ENCODE data around the gene DPYD.
A peak's percentile ranks its signal among the peaks of the same experiment; 100 is the strongest.

DPYD gene

GRCh38 chr1:97905141-97905940 lies 15.5 kb downstream of the DPYD start:
- Histone ChIP-seq H3K4me2 (ENCODE audit: insufficient read depth, low read length, poor library complexity, severe bottlenecking) (no peak overlapping the region), H2BK120ac (ENCODE audit: low read depth, low read length) (no peak overlapping the region), H3K23ac (ENCODE audit: low read depth, low read length, poor library complexity) (no peak overlapping the region), H3K27me3 (ENCODE audit: control insufficient read depth in 3 of 3, insufficient read depth in 3 of 3, low read depth in 1 of 3, low read length in 3 of 3) (no peaks in the 10 kb centered on the region), H4K91ac (ENCODE audit: low read depth, low read length, poor library complexity) (no peak overlapping the region), H3K9me3 (replicated peaks in 1 of 2; ENCODE audit: control insufficient read depth in 2 of 2, insufficient read depth in 1 of 2, low read depth in 1 of 2, low read length in 2 of 2) (no peaks in the 10 kb centered on the region), H2AK5ac (ENCODE audit: low read depth, low read length) (no peak overlapping the region), H3K14ac (ENCODE audit: low read length) (no peak overlapping the region), H2BK15ac (ENCODE audit: low read length) (no peak overlapping the region), H3K18ac (ENCODE audit: low read length) (no peak overlapping the region), H4K8ac (ENCODE audit: low read depth, low read length) (no peak overlapping the region), H3K9ac (ENCODE audit: low read depth, low read length, poor library complexity) (no peak overlapping the region), H3K4me1 (ENCODE audit: control insufficient read depth in 2 of 2, insufficient read depth in 1 of 2, low read depth in 1 of 2, low read length in 2 of 2) (peaks cover 0 to 28% of the 10 kb centered on the region in 2 donors), H3K36me3 (replicated peaks in 1 of 2; ENCODE audit: control insufficient read depth in 2 of 2, insufficient read depth in 2 of 2, low read length in 2 of 2) (no peaks in the 10 kb centered on the region), H2BK12ac (ENCODE audit: low read length) (no peak overlapping the region), H2BK5ac (ENCODE audit: low read length) (no peak overlapping the region), H3K4me3 (ENCODE audit: low read length in 2 of 2) (no peak overlapping the region), H3K4ac (ENCODE audit: low read length) (no peak overlapping the region), H3K79me1 (ENCODE audit: low read depth, low read length) (peaks cover 2% of the 10 kb centered on the region), H2AFZ (ENCODE audit: low read length) (no peak overlapping the region), H3K27ac (replicated peaks; ENCODE audit: low read length) (no peak overlapping the region)
- DNase-seq (ENCODE audit: low spot score), result no peak
- WGBS, 2 donors (ENCODE audit: extremely low coverage in 2 of 2, insufficient read length in 2 of 2, insufficient replicate concordance in 1 of 2), result no CpG with 5 or more reads among the region's 6 CpGs

DNA sequence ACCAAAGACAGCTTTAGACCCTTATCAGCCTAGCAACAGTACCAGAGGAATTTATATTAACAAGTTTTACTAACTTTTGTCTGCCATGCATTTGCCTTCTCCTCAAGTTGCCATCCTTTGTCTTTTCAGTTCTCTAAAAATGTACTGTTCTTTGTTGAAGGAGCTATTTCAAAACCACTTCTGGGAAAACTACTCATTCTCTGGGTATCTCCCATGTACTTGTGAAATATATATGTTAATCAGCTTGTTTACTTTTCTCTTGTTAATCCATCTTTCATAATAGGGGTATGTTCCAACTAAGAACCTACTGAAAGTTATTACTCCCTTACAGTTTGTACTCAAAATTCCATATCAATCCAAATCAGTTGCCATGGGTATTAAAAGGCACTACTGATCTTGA lies 16.3 kb downstream of the DPYD start:
- H3K4me3 ChIP-seq (ENCODE audit: low read length in 2 of 2), result no peak overlapping the region
- no peak overlapping the region for H3K9ac ChIP-seq (ENCODE audit: low read depth, low read length, poor library complexity)
- H2BK12ac ChIP-seq (ENCODE audit: low read length), result no peak overlapping the region
- H3K14ac ChIP-seq (ENCODE audit: low read length), result no peak overlapping the region
- no peak overlapping the region for H4K91ac ChIP-seq (ENCODE audit: low read depth, low read length, poor library complexity)
- H3K27me3 ChIP-seq (ENCODE audit: control insufficient read depth in 3 of 3, insufficient read depth in 3 of 3, low read depth in 1 of 3, low read length in 3 of 3), result no peaks in the 10 kb centered on the region
- H3K4ac ChIP-seq (ENCODE audit: low read length), result no peak overlapping the region
- no peak overlapping the region for H3K18ac ChIP-seq (ENCODE audit: low read length)
- H3K27ac ChIP-seq (replicated peaks; ENCODE audit: low read length), result no peak overlapping the region
- H4K8ac ChIP-seq (ENCODE audit: low read depth, low read length), result no peak overlapping the region
- H2AFZ ChIP-seq (ENCODE audit: low read length), result peak overlapping the region; percentile 35
- peaks cover 2% of the 10 kb centered on the region for H3K79me1 ChIP-seq (ENCODE audit: low read depth, low read length)
- no peak overlapping the region for H2BK5ac ChIP-seq (ENCODE audit: low read length)
- H3K4me1 ChIP-seq (ENCODE audit: control insufficient read depth in 2 of 2, insufficient read depth in 1 of 2, low read depth in 1 of 2, low read length in 2 of 2), result peaks cover 0 to 28% of the 10 kb centered on the region in 2 donors
- H2BK15ac ChIP-seq (ENCODE audit: low read length), result no peak overlapping the region
- no peak overlapping the region for H3K4me2 ChIP-seq (ENCODE audit: insufficient read depth, low read length, poor library complexity, severe bottlenecking)
- H2AK5ac ChIP-seq (ENCODE audit: low read depth, low read length), result no peak overlapping the region
- no peak overlapping the region for H2BK120ac ChIP-seq (ENCODE audit: low read depth, low read length)
- no peak overlapping the region for H3K23ac ChIP-seq (ENCODE audit: low read depth, low read length, poor library complexity)
- no peaks in the 10 kb centered on the region for H3K36me3 ChIP-seq (replicated peaks in 1 of 2; ENCODE audit: control insufficient read depth in 2 of 2, insufficient read depth in 2 of 2, low read length in 2 of 2)
- no peak for DNase-seq (ENCODE audit: low spot score)
- no peaks in the 10 kb centered on the region for H3K9me3 ChIP-seq (replicated peaks in 1 of 2; ENCODE audit: control insufficient read depth in 2 of 2, insufficient read depth in 1 of 2, low read depth in 1 of 2, low read length in 2 of 2)

- Histone ChIP-seq H4K91ac (ENCODE audit: low read depth, low read length, poor library complexity) (no peak overlapping the region), H3K23ac (ENCODE audit: low read depth, low read length, poor library complexity) (no peak overlapping the region), H3K27me3 (ENCODE audit: control insufficient read depth in 3 of 3, insufficient read depth in 3 of 3, low read depth in 1 of 3, low read length in 3 of 3) (no peaks in the 10 kb centered on the region), H2BK15ac (ENCODE audit: low read length) (no peak overlapping the region), H3K79me1 (ENCODE audit: low read depth, low read length) (peaks cover 2% of the 10 kb centered on the region), H4K8ac (ENCODE audit: low read depth, low read length) (no peak overlapping the region), H2AFZ (ENCODE audit: low read length) (no peak overlapping the region), H2BK12ac (ENCODE audit: low read length) (no peak overlapping the region), H3K9me3 (replicated peaks in 1 of 2; ENCODE audit: control insufficient read depth in 2 of 2, insufficient read depth in 1 of 2, low read depth in 1 of 2, low read length in 2 of 2) (peaks cover 0 to 8% of the 10 kb centered on the region in 2 donors), H3K4me2 (ENCODE audit: insufficient read depth, low read length, poor library complexity, severe bottlenecking) (no peak overlapping the region), H2BK5ac (ENCODE audit: low read length) (no peak overlapping the region), H3K14ac (ENCODE audit: low read length) (no peak overlapping the region), H3K4me3 (ENCODE audit: low read length in 2 of 2) (no peak overlapping the region), H3K36me3 (replicated peaks in 1 of 2; ENCODE audit: control insufficient read depth in 2 of 2, insufficient read depth in 2 of 2, low read length in 2 of 2) (no peaks in the 10 kb centered on the region), H3K9ac (ENCODE audit: low read depth, low read length, poor library complexity) (no peak overlapping the region), H3K4ac (ENCODE audit: low read length) (no peak overlapping the region), H2BK120ac (ENCODE audit: low read depth, low read length) (no peak overlapping the region), H3K4me1 (ENCODE audit: control insufficient read depth in 2 of 2, insufficient read depth in 1 of 2, low read depth in 1 of 2, low read length in 2 of 2) (peaks cover 0 to 28% of the 10 kb centered on the region in 2 donors), H3K27ac (replicated peaks; ENCODE audit: low read length) (no peak overlapping the region), H3K18ac (ENCODE audit: low read length) (no peak overlapping the region), H2AK5ac (ENCODE audit: low read depth, low read length) (no peak overlapping the region)
- DNase-seq (ENCODE audit: low spot score), result no peak
- WGBS, 2 donors (ENCODE audit: extremely low coverage in 2 of 2, insufficient read length in 2 of 2, insufficient replicate concordance in 1 of 2), result no CpG with 5 or more reads among the region's 1 CpG
These were observed 17.2 kb downstream of the DPYD start for GRCh38 chr1:97903626-97904025.

- Histone ChIP-seq H3K36me3 (replicated peaks in 1 of 2; ENCODE audit: control insufficient read depth in 2 of 2, insufficient read depth in 2 of 2, low read length in 2 of 2) (no peaks in the 10 kb centered on the region), H3K14ac (ENCODE audit: low read length) (no peak overlapping the region), H3K4me2 (ENCODE audit: insufficient read depth, low read length, poor library complexity, severe bottlenecking) (no peak overlapping the region), H2AK5ac (ENCODE audit: low read depth, low read length) (no peak overlapping the region), H3K27ac (replicated peaks; ENCODE audit: low read length) (no peak overlapping the region), H2AFZ (ENCODE audit: low read length) (no peak overlapping the region), H3K18ac (ENCODE audit: low read length) (no peak overlapping the region), H2BK12ac (ENCODE audit: low read length) (no peak overlapping the region), H4K91ac (ENCODE audit: low read depth, low read length, poor library complexity) (no peak overlapping the region), H3K23ac (ENCODE audit: low read depth, low read length, poor library complexity) (no peak overlapping the region), H3K9ac (ENCODE audit: low read depth, low read length, poor library complexity) (no peak overlapping the region), H2BK120ac (ENCODE audit: low read depth, low read length) (no peak overlapping the region), H3K4ac (ENCODE audit: low read length) (no peak overlapping the region), H4K8ac (ENCODE audit: low read depth, low read length) (no peak overlapping the region), H3K9me3 (replicated peaks in 1 of 2; ENCODE audit: control insufficient read depth in 2 of 2, insufficient read depth in 1 of 2, low read depth in 1 of 2, low read length in 2 of 2) (peaks cover 0 to 18% of the 10 kb centered on the region in 2 donors), H2BK15ac (ENCODE audit: low read length) (no peak overlapping the region), H3K4me1 (ENCODE audit: control insufficient read depth in 2 of 2, insufficient read depth in 1 of 2, low read depth in 1 of 2, low read length in 2 of 2) (peaks cover 0 to 24% of the 10 kb centered on the region in 2 donors), H2BK5ac (ENCODE audit: low read length) (no peak overlapping the region), H3K27me3 (ENCODE audit: control insufficient read depth in 3 of 3, insufficient read depth in 3 of 3, low read depth in 1 of 3, low read length in 3 of 3) (no peaks in the 10 kb centered on the region), H3K4me3 (ENCODE audit: low read length in 2 of 2) (no peak overlapping the region), H3K79me1 (ENCODE audit: low read depth, low read length) (no peaks in the 10 kb centered on the region)
- no peak for DNase-seq (ENCODE audit: low spot score)
- no CpG with 5 or more reads among the region's 2 CpGs for WGBS, 2 donors (ENCODE audit: extremely low coverage in 2 of 2, insufficient read length in 2 of 2, insufficient replicate concordance in 1 of 2)
These were observed 18.8 kb downstream of the DPYD start for GRCh38 chr1:97902067-97902466.

All from neuronal stem cell (in vitro differentiated cells).